MM.1S (cell line): Measurements from ENCODE around the gene KIAA1958.

Experiments used
- CTCF ChIP-seq: fragments of 300-600 bp; sonication (generic); IDR thresholded peaks from 2 replicates; pipeline ENCODE4 v1.5.1; 2016; ENCODE audit warnings: antibody characterized with exemption, low read length, mixed read lengths
- EZH2 ChIP-seq: fragments of 300-600 bp; sonication (generic); optimal IDR thresholded peaks from 2 replicates; pipeline ENCODE3; 2017; ENCODE audit warnings: low read depth, mild to moderate bottlenecking, antibody characterized with exemption, low read length, mixed read lengths
- EZH2phosphoT487 ChIP-seq: fragments of 300-600 bp; sonication (generic); IDR thresholded peaks from 2 replicates; pipeline ENCODE4 v1.6.1; 2018; ENCODE audit warnings: antibody characterized with exemption, low read length

- TF ChIP-seq CTCF, result no peak
- no peak for TF ChIP-seq EZH2
- TF ChIP-seq EZH2phosphoT487, result no peak
Observed at GRCh38 chr9:112617371-112617770, 130.7 kb downstream of the KIAA1958 start.
